Natural killer cell (primary cell): ENCODE measurements around the gene ISLR2. TPM values are rescaled to one million over a fixed set of nuclear protein-coding genes. Genes with fewer than 3 reads are reported as not detected.

Source experiments
- ATAC-seq, 3 donors: fragments of 150-1000 bp in 2 of 3; fragments of 200-7000 bp in 1 of 3; cut with Tn5 transposase; 1 replicate in 1 of 3; 2 replicates in 2 of 3; pipeline ENCODE4 v1.10.0; 2021; ENCODE audit warnings: mild to moderate bottlenecking in 2 of 3, moderate library complexity in 2 of 3
- DNase-seq, 2 donors: peaks; one replicate each; pipeline versions ENCODE4 v3.0.0 to v3.0.0-alpha.2; 2013 to 2021; ENCODE audit warnings: mixed read lengths in 1 of 2
- H3K27ac ChIP-seq: one replicate; pipeline ENCODE4 v1.5.1; 2013; ENCODE audit warnings: mild to moderate bottlenecking, low read length
- H3K27me3 ChIP-seq: one replicate; pipeline ENCODE4 v1.6.1; 2013; ENCODE audit warnings: low read length; ENCODE audit not compliant: control insufficient read depth, insufficient read depth
- H3K36me3 ChIP-seq: one replicate; pipeline ENCODE4 v1.6.1; 2013; ENCODE audit warnings: low read length; ENCODE audit not compliant: control insufficient read depth, insufficient read depth
- H3K4me1 ChIP-seq: one replicate; pipeline ENCODE4 v1.6.1; 2013; ENCODE audit warnings: low read length; ENCODE audit not compliant: control insufficient read depth, insufficient read depth
- H3K4me3 ChIP-seq: one replicate; pipeline ENCODE4 v1.5.1; 2013; ENCODE audit warnings: low read length
- H3K9me3 ChIP-seq: one replicate; pipeline ENCODE4 v1.6.1; 2013; ENCODE audit warnings: low read length; ENCODE audit not compliant: control insufficient read depth, insufficient read depth
- H3K27ac Mint-ChIP-seq, 2 donors: one replicate each; pipeline ENCODE4 v1.8.0; 2022; ENCODE audit warnings: mild to moderate bottlenecking in 2 of 2, mixed read lengths in 2 of 2, moderate library complexity in 1 of 2
- H3K27me3 Mint-ChIP-seq, 2 donors: one replicate each; pipeline ENCODE4 v1.8.0; 2022; ENCODE audit warnings: low read depth in 2 of 2, mixed read lengths in 2 of 2
- H3K36me3 Mint-ChIP-seq: one replicate; pipeline ENCODE4 v1.8.0; 2022; ENCODE audit warnings: mixed read lengths
- H3K4me1 Mint-ChIP-seq, 2 donors: one replicate each; pipeline ENCODE4 v1.8.0; 2022; ENCODE audit warnings: mixed read lengths in 2 of 2
- H3K4me3 Mint-ChIP-seq: one replicate; pipeline ENCODE4 v1.8.0; 2022; ENCODE audit warnings: mild to moderate bottlenecking, moderate library complexity, mixed read lengths
- H3K9me3 Mint-ChIP-seq, 2 donors: one replicate each; pipeline ENCODE4 v1.8.0; 2022; ENCODE audit warnings: mixed read lengths in 2 of 2
- WGBS: methylation state at CpG from one replicate; pipeline ENCODE4 v1.1.7; 2013; ENCODE audit warnings: missing lambda C conversion rate; ENCODE audit not compliant: insufficient coverage; 5-methylcytosine and 5-hydroxymethylcytosine counted together
- intact Hi-C: fragments of 100-400 bp; cut with micrococcal nuclease; formaldehyde crosslinking; loops from one replicate; pipeline ENCODE4 v1.14.2; 2022
- total RNA-seq, 4 donors: library from RNA; stranded (reverse); fragments of 120-200 nt in 1 of 4; gene quantifications; one replicate each; pipeline versions ENCODE4 v1.2.3 to v1.2.4, GENCODE V29; 2013 to 2022
- TF ChIP-seq, protein P1 (sequence below): fragments of 200-600 bp; IDR thresholded peaks from one replicate; pipeline ENCODE4 v1.8.0; 2022; ENCODE audit warnings: antibody characterized with exemption

ISLR2 gene
- total RNA-seq, 3 donors from 2014 or later (not counting 1 experiment from before 2014, with no cell fraction given): not detected

DNA sequence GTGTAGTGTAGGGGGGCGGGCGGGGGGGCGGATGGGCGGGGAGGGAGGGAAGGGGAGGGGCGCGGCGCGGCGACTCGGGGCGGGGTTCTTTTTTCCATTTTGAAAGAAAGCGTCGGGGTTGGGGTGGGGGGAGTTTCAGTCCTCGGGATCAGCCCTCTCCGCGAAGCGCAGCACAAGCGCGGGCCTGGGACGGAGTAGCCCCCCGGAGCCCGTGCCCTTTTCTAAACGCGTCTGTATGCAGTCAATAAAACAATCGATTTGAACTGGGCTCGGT is 6.1 kb downstream of the ISLR2 start:
- Mint-ChIP-seq H3K36me3 (no peaks in the 10 kb centered on the region), H3K27me3 (peaks cover 59 to 72% of the 10 kb centered on the region in 2 donors), H3K4me3 (peak overlapping the region; percentile 78), H3K27ac (no peak overlapping the region), H3K9me3 (no peaks in the 10 kb centered on the region), H3K4me1 (peaks cover 10% of the 10 kb centered on the region in 2 donors)
- peaks cover 17% of the 10 kb centered on the region for H3K4me1 ChIP-seq
- H3K4me3 ChIP-seq: no peak overlapping the region
- TF ChIP-seq, protein P1, sequence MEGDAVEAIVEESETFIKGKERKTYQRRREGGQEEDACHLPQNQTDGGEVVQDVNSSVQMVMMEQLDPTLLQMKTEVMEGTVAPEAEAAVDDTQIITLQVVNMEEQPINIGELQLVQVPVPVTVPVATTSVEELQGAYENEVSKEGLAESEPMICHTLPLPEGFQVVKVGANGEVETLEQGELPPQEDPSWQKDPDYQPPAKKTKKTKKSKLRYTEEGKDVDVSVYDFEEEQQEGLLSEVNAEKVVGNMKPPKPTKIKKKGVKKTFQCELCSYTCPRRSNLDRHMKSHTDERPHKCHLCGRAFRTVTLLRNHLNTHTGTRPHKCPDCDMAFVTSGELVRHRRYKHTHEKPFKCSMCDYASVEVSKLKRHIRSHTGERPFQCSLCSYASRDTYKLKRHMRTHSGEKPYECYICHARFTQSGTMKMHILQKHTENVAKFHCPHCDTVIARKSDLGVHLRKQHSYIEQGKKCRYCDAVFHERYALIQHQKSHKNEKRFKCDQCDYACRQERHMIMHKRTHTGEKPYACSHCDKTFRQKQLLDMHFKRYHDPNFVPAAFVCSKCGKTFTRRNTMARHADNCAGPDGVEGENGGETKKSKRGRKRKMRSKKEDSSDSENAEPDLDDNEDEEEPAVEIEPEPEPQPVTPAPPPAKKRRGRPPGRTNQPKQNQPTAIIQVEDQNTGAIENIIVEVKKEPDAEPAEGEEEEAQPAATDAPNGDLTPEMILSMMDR: no peak
- 2% methylated on average over 20 of the region's 26 CpGs for WGBS
- ATAC-seq (no peak), DNase-seq (no peak)
- H3K9me3 ChIP-seq: no peaks in the 10 kb centered on the region
- no peaks in the 10 kb centered on the region for H3K36me3 ChIP-seq
- intact Hi-C loops: no loop called here
- peaks cover 43% of the 10 kb centered on the region for H3K27me3 ChIP-seq
- no peak overlapping the region for H3K27ac ChIP-seq

- Mint-ChIP-seq H3K27me3 (peaks cover 59 to 68% of the 10 kb centered on the region in 2 donors), H3K36me3 (no peaks in the 10 kb centered on the region), H3K4me3 (peak overlapping the region; percentile 78), H3K9me3 (no peaks in the 10 kb centered on the region), H3K4me1 (peaks cover 10% of the 10 kb centered on the region in 2 donors), H3K27ac (no peak overlapping the region)
- Histone ChIP-seq H3K9me3 (no peaks in the 10 kb centered on the region), H3K36me3 (no peaks in the 10 kb centered on the region), H3K27ac (no peak overlapping the region), H3K27me3 (peaks cover 43% of the 10 kb centered on the region), H3K4me1 (peaks cover 17% of the 10 kb centered on the region), H3K4me3 (no peak overlapping the region)
- ATAC-seq (no peak), DNase-seq (no peak)
- intact Hi-C loops: no loop called here
- TF ChIP-seq, protein P1: no peak
- WGBS: 18% methylated on average over 18 of the region's 18 CpGs
These were observed 6.6 kb downstream of the ISLR2 start for GRCh38 chr15:74136814-74137536.

DNA sequence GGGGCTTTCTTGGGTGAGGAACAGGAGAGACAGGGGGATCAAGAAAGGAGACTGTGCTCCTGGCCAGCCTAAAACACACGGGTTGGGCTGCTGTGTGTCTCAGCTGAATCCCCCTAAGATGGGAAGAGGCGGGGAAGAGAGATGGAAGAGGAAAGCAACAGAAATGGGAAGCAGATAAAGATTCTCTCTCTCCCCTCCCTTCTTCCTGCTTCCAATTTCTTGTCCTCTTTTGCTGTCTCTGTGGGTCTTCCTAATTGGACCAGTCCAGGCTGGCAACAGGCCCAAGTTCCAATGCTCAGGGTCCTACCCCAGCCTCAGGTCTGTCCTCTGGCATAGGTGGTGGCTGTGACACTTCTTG is 7.1 kb downstream of the ISLR2 start:
- H3K4me1 Mint-ChIP-seq: peaks cover 10% of the 10 kb centered on the region in 2 donors
- TF ChIP-seq, protein P1: no peak
- no peaks in the 10 kb centered on the region for H3K9me3 Mint-ChIP-seq
- no peaks in the 10 kb centered on the region for H3K36me3 Mint-ChIP-seq
- DNase-seq (no peak), ATAC-seq (no peak)
- peak overlapping the region; percentile 78 for H3K4me3 Mint-ChIP-seq
- no peaks in the 10 kb centered on the region for H3K9me3 ChIP-seq
- H3K27me3 Mint-ChIP-seq: peaks cover 59 to 67% of the 10 kb centered on the region in 2 donors
- intact Hi-C loops: no loop called here
- H3K36me3 ChIP-seq: no peaks in the 10 kb centered on the region
- H3K27ac Mint-ChIP-seq: no peak overlapping the region
- peaks cover 40% of the 10 kb centered on the region for H3K27me3 ChIP-seq
- WGBS: 56% methylated on average over 1 of the region's 2 CpGs
- H3K4me1 ChIP-seq: peaks cover 17% of the 10 kb centered on the region
- no peak overlapping the region for H3K27ac ChIP-seq
- H3K4me3 ChIP-seq: no peak overlapping the region

DNA sequence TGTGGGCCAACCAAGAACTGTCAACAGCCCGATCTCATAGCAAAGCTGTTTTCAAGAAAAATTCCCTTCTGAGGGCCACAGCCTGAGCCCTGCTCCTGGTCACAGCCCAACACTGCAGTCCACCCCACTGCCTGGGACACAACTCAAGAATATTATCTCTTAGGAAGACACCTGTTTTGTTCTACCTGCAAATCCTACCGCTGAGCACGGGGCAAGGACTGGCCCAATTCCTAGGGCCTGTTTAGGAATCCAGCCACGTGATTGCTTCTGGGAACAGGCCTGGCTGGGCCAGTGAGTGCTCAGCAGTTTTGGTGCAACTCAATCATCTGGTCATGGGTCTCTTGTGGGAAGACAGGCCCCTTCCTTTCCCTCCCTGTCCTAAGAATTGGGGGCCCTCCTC is 8.3 kb downstream of the ISLR2 start:
- TF ChIP-seq, protein P1: no peak
- no peaks in the 10 kb centered on the region for H3K36me3 Mint-ChIP-seq
- Histone ChIP-seq H3K36me3 (no peaks in the 10 kb centered on the region), H3K27ac (no peak overlapping the region), H3K9me3 (no peaks in the 10 kb centered on the region), H3K4me1 (peaks cover 13% of the 10 kb centered on the region), H3K4me3 (no peak overlapping the region), H3K27me3 (peaks cover 31% of the 10 kb centered on the region)
- peaks cover 60 to 61% of the 10 kb centered on the region in 2 donors for H3K27me3 Mint-ChIP-seq
- H3K9me3 Mint-ChIP-seq: no peaks in the 10 kb centered on the region
- DNase-seq (no peak), ATAC-seq (no peak)
- no peak overlapping the region for H3K27ac Mint-ChIP-seq
- WGBS: 88% methylated on average over 4 of the region's 4 CpGs
- H3K4me3 Mint-ChIP-seq: no peak overlapping the region
- intact Hi-C loops: no loop called here
- H3K4me1 Mint-ChIP-seq: peaks cover 10% of the 10 kb centered on the region in 2 donors
